Measurements from ENCODE around the gene COL11A2. TPM values are rescaled to one million over a fixed set of nuclear protein-coding genes. Genes with fewer than 3 reads are reported as not detected.

COL11A2 gene
- total and polyA plus RNA-seq, 2 of the 13 experiments (the other 11 are each of a cell fraction or from before 2014, with no cell fraction given), result 0.55 TPM

GRCh38 chr6:33217681-33218080 lies 25.4 kb upstream of the COL11A2 start:
- no peaks in the 10 kb centered on the region for H4K20me1 ChIP-seq (ENCODE audit: insufficient read depth, low read length)
- H3K4me1 ChIP-seq (ENCODE audit: insufficient read depth, low read length), result peaks cover 18% of the 10 kb centered on the region
- intact Hi-C loops (cut with micrococcal nuclease; ENCODE audit: unreplicated experiment), result no loop called here
- ChIA-PET POLR2A (no interaction called here), CTCF (ENCODE audit: low intra/inter-chr PET ratio, low total read pairs) (no interaction called here)
- no peak overlapping the region for H2AFZ ChIP-seq (ENCODE audit: low read length)
- no peaks in the 10 kb centered on the region for H3K36me3 ChIP-seq (replicated peaks in 1 of 2; ENCODE audit: control insufficient read depth in 1 of 2, insufficient read depth in 2 of 2, low read length in 2 of 2)
- ATAC-seq, result no peak
- no TSS peak for BruUV-seq (replicated peaks)
- no peaks in the 10 kb centered on the region for H3K9me3 ChIP-seq (ENCODE audit: low read length)
- FAIRE-seq, result no peak
- H3K4me3 ChIP-seq (replicated peaks in 1 of 3; ENCODE audit: insufficient read depth in 1 of 3, low read depth in 2 of 3, low read length in 3 of 3), result no peak overlapping the region
- no peak for DNase-seq (ENCODE audit: low spot score)
- H3K9ac ChIP-seq (ENCODE audit: insufficient read depth, low read depth, low read length), result no peak overlapping the region
- no peaks in the 10 kb centered on the region for H3K79me2 ChIP-seq (ENCODE audit: insufficient read depth, low read length)
- H3K27ac ChIP-seq (ENCODE audit: extremely low read length, insufficient read depth, low read length), result no peak overlapping the region
- no peak overlapping the region for H3K4me2 ChIP-seq (ENCODE audit: low read depth, low read length)
- peaks cover 9 to 52% of the 10 kb centered on the region in 2 experiments; a peak in 4 of 5 replicates for H3K27me3 ChIP-seq (ENCODE audit: control insufficient read depth in 1 of 2, insufficient read depth in 2 of 2, low read length in 2 of 2)
- in situ Hi-C loops (cut with HindIII; ENCODE audit: extremely low pct_ligation_motif_present, low pct_unique_long_range_greater_than_20kb), result no loop called here
- TF ChIP-seq CREBL2 (CRISPR knock-in tag; IDR thresholded peaks at IDR 0.05; ENCODE audit: borderline replicate concordance) (no peak), ZNF17 (CRISPR knock-in tag; IDR thresholded peaks at IDR 0.05) (no peak), ZNF207 (IDR thresholded peaks at IDR 0.05; ENCODE audit: borderline replicate concordance) (no peak), AGO1 (IDR thresholded peaks at IDR 0.05; ENCODE audit: low read depth, low read length, poor library complexity, severe bottlenecking) (no peak), TERF1 (CRISPR knock-in tag; IDR thresholded peaks at IDR 0.05) (no peak), ZNF570 (CRISPR knock-in tag; IDR thresholded peaks at IDR 0.05; ENCODE audit: borderline replicate concordance) (no peak)
- whole genome bisulfite sequencing (ENCODE audit: low lambda C conversion rate), result 10% methylated on average over 3 of the region's 3 CpGs

GRCh38 chr6:33217246-33217645 lies 25.0 kb upstream of the COL11A2 start:
- POLR2A ChIA-PET, result no interaction called here
- no peak overlapping the region for H3K4me3 ChIP-seq (replicated peaks in 1 of 3; ENCODE audit: insufficient read depth in 1 of 3, low read depth in 2 of 3, low read length in 3 of 3)
- in situ Hi-C loops (cut with HindIII; ENCODE audit: extremely low pct_ligation_motif_present, low pct_unique_long_range_greater_than_20kb) (no loop called here), intact Hi-C loops (cut with micrococcal nuclease; ENCODE audit: unreplicated experiment) (no loop called here)
- no peak overlapping the region for H3K27ac ChIP-seq (ENCODE audit: extremely low read length, insufficient read depth, low read length)
- DNase-seq (ENCODE audit: low spot score) (no peak), ATAC-seq (no peak), FAIRE-seq (no peak)
- no peaks in the 10 kb centered on the region for H3K9me3 ChIP-seq (ENCODE audit: low read length)
- no peak overlapping the region for H3K4me2 ChIP-seq (ENCODE audit: low read depth, low read length)
- WGBS (ENCODE audit: low lambda C conversion rate), result 20% methylated on average over 6 of the region's 6 CpGs
- H2AFZ ChIP-seq (ENCODE audit: low read length), result no peak overlapping the region
- CTCF ChIA-PET (ENCODE audit: low intra/inter-chr PET ratio, low total read pairs), result no interaction called here
- no peaks in the 10 kb centered on the region for H3K36me3 ChIP-seq (replicated peaks in 1 of 2; ENCODE audit: control insufficient read depth in 1 of 2, insufficient read depth in 2 of 2, low read length in 2 of 2)
- no peaks in the 10 kb centered on the region for H3K79me2 ChIP-seq (ENCODE audit: insufficient read depth, low read length)
- no peak overlapping the region for H3K9ac ChIP-seq (ENCODE audit: insufficient read depth, low read depth, low read length)
- BruUV-seq (replicated peaks), result no TSS peak
- peaks cover 9 to 52% of the 10 kb centered on the region in 2 experiments; a peak in 4 of 5 replicates for H3K27me3 ChIP-seq (ENCODE audit: control insufficient read depth in 1 of 2, insufficient read depth in 2 of 2, low read length in 2 of 2)
- peaks cover 20% of the 10 kb centered on the region for H3K4me1 ChIP-seq (ENCODE audit: insufficient read depth, low read length)
- H4K20me1 ChIP-seq (ENCODE audit: insufficient read depth, low read length), result no peaks in the 10 kb centered on the region
- TF ChIP-seq ZNF660 (CRISPR knock-in tag; IDR thresholded peaks at IDR 0.05; ENCODE audit: borderline replicate concordance, low read depth), result no peak
